CD14-positive monocyte (primary cell): ENCODE measurements around the gene ZFHX3. TPM values are rescaled to one million over a fixed set of nuclear protein-coding genes. Genes with fewer than 3 reads are reported as not detected.

Experiments
- DNase-seq, 3 donors: peaks; one replicate each; pipeline ENCODE4 v3.0.0-alpha.2; 2011 to 2022
- H2AFZ ChIP-seq: 2 replicates; pipeline ENCODE4 v1.6.0; 2012; ENCODE audit warnings: mild to moderate bottlenecking, low read depth, low read length, inconsistent platforms; ENCODE audit not compliant: insufficient read depth, poor library complexity, severe bottlenecking
- H3K27ac ChIP-seq, 2 donors: 1 replicate in 1 of 2; 2 replicates in 1 of 2; pipeline ENCODE4 v1.5.1; 2012 to 2013; ENCODE audit warnings: low read length in 2 of 2, control low read depth in 1 of 2, inconsistent platforms in 1 of 2, low read depth in 1 of 2, mild to moderate bottlenecking in 1 of 2
- H3K27me3 ChIP-seq, 2 donors: one replicate each; pipeline versions ENCODE4 v1.6.0 to v1.6.1; 2011 to 2013; ENCODE audit warnings: low read length in 2 of 2; ENCODE audit not compliant: control insufficient read depth in 2 of 2, insufficient read depth in 2 of 2
- H3K36me3 ChIP-seq, 2 donors: replicated peaks in 1 of 2; 1 replicate in 1 of 2; 2 replicates in 1 of 2; pipeline versions ENCODE4 v1.5.1 to v1.6.1; 2012 to 2013; ENCODE audit warnings: low read length in 2 of 2, control low read depth in 1 of 2, inconsistent platforms in 1 of 2, mild to moderate bottlenecking in 1 of 2; ENCODE audit not compliant: insufficient read depth in 2 of 2, control insufficient read depth in 1 of 2
- H3K4me1 ChIP-seq, 2 donors: 1 replicate in 1 of 2; 2 replicates in 1 of 2; pipeline versions ENCODE4 v1.5.1 to v1.6.1; 2012 to 2013; ENCODE audit warnings: low read length in 2 of 2, control low read depth in 1 of 2, inconsistent platforms in 1 of 2, mild to moderate bottlenecking in 1 of 2, moderate library complexity in 1 of 2; ENCODE audit not compliant: insufficient read depth in 2 of 2, control insufficient read depth in 1 of 2
- H3K4me2 ChIP-seq: replicated peaks from 2 replicates; pipeline ENCODE3; 2012; ENCODE audit warnings: low read length, moderate library complexity, mild to moderate bottlenecking; ENCODE audit not compliant: poor library complexity, severe bottlenecking; ENCODE audit errors: extremely low read depth
- H3K4me3 ChIP-seq, 3 experiments: fragments of 200-600 bp in 1 of 3; sonication (generic) in 1 of 3; replicated peaks in 1 of 3; 1 replicate in 2 of 3; 2 replicates in 1 of 3; pipeline ENCODE4 v1.5.1; 2011 to 2013; ENCODE audit warnings: low read length in 3 of 3, mild to moderate bottlenecking in 3 of 3, control low read depth in 2 of 3, low read depth in 2 of 3, inconsistent platforms in 1 of 3, moderate library complexity in 1 of 3
- H3K79me2 ChIP-seq: 2 replicates; pipeline ENCODE4 v1.6.0; 2012; ENCODE audit warnings: mild to moderate bottlenecking, control low read depth, inconsistent platforms, low read length, moderate library complexity; ENCODE audit not compliant: insufficient read depth
- H3K9ac ChIP-seq: 2 replicates; pipeline ENCODE4 v1.6.0; 2017; ENCODE audit warnings: low read length, mild to moderate bottlenecking; ENCODE audit not compliant: insufficient read depth, poor library complexity, severe bottlenecking
- H3K9me3 ChIP-seq, 2 donors: replicated peaks in 1 of 2; 1 replicate in 1 of 2; 2 replicates in 1 of 2; pipeline versions ENCODE4 v1.5.1 to v1.6.1; 2012 to 2013; ENCODE audit warnings: low read length in 2 of 2, control low read depth in 1 of 2; ENCODE audit not compliant: control insufficient read depth in 1 of 2, insufficient read depth in 1 of 2
- H4K20me1 ChIP-seq: 2 replicates; pipeline ENCODE4 v1.6.0; 2012; ENCODE audit warnings: mild to moderate bottlenecking, low read length, control low read depth, moderate library complexity; ENCODE audit not compliant: insufficient read depth
- H3K27ac Mint-ChIP-seq, 7 donors: one replicate each; pipeline ENCODE4 v1.8.0; 2020; ENCODE audit warnings: mild to moderate bottlenecking in 7 of 7, mixed read lengths in 7 of 7, moderate library complexity in 6 of 7, inconsistent platforms in 2 of 7
- H3K27me3 Mint-ChIP-seq, 3 donors: one replicate each; pipeline ENCODE4 v1.8.0; 2021 to 2022; ENCODE audit warnings: low read depth in 3 of 3, mild to moderate bottlenecking in 3 of 3, mixed read lengths in 3 of 3, moderate library complexity in 3 of 3, inconsistent platforms in 1 of 3
- H3K36me3 Mint-ChIP-seq, 2 donors: one replicate each; pipeline ENCODE4 v1.8.0; 2020; ENCODE audit warnings: mixed read lengths in 2 of 2, inconsistent platforms in 1 of 2, mild to moderate bottlenecking in 1 of 2
- H3K4me1 Mint-ChIP-seq: one replicate; pipeline ENCODE4 v1.8.0; 2020; ENCODE audit warnings: mild to moderate bottlenecking, mixed read lengths
- H3K4me3 Mint-ChIP-seq, 2 donors: one replicate each; pipeline ENCODE4 v1.8.0; 2020; ENCODE audit warnings: mild to moderate bottlenecking in 2 of 2, mixed read lengths in 2 of 2, moderate library complexity in 1 of 2
- H3K9me3 Mint-ChIP-seq, 7 donors: one replicate each; pipeline ENCODE4 v1.8.0; 2020 to 2022; ENCODE audit warnings: mixed read lengths in 7 of 7, mild to moderate bottlenecking in 6 of 7, moderate library complexity in 6 of 7, inconsistent platforms in 2 of 7
- WGBS: methylation state at CpG from one replicate; pipeline ENCODE4 v1.1.5; 2013; ENCODE audit warnings: missing lambda C conversion rate; ENCODE audit not compliant: insufficient coverage; 5-methylcytosine and 5-hydroxymethylcytosine counted together
- intact Hi-C, 2 donors: fragments of 100-400 bp; cut with micrococcal nuclease; formaldehyde crosslinking; loops; one replicate each; pipeline versions ENCODE4 v1.15.0 to v1.15.1; 2023
- polyA plus RNA-seq, 3 donors: library from polyadenylated mRNA; depleted of rRNA in 1 of 3; unstranded in 2 of 3; stranded (reverse) in 1 of 3; fragments of 300-500 nt in 2 of 3; fragments of >200 nt in 1 of 3; fragmentation: Illumina TruSeq in 2 of 3; gene quantifications; 1 replicate in 2 of 3; 2 replicates in 1 of 3; pipeline ENCODE4 v1.2.3, GENCODE V29; 2012 to 2021
- TF ChIP-seq, protein P1 (sequence below): fragments of 200-600 bp; IDR thresholded peaks from one replicate; pipeline ENCODE4 v1.8.0; 2022; ENCODE audit warnings: antibody characterized with exemption, mild to moderate bottlenecking

The ZFHX3 gene
- polyA plus RNA-seq, 3 donors = 0.42 to 4.2 (median 0.43) TPM

DNA sequence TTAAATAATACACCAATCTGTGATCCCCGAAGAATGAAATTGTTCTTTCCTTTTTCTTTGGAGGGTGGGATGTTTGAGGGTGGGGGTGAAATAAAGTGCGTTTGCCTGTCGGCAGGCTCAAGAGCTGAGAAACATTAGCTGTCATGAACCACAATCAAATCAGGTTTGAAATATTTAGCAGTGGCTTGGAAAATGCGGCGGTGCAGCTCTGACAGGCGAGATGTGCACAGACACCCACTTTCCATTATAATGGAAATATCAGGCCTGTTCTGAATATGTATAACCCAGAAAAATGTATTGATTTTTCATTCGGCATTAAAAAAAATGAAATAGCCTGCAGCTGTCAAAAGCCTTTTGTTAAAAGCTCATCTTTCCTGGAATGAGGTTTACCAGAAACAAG is 212.8 kb downstream of the ZFHX3 start:
- no peaks in the 10 kb centered on the region for H3K36me3 ChIP-seq
- no peak overlapping the region for H3K4me3 ChIP-seq
- no peaks in the 10 kb centered on the region for H3K27me3 ChIP-seq
- H3K4me1 Mint-ChIP-seq = peaks cover under 1% of the 10 kb centered on the region
- no peak overlapping the region for H3K4me2 ChIP-seq
- no peaks in the 10 kb centered on the region for H3K9me3 Mint-ChIP-seq
- TF ChIP-seq, protein P1, sequence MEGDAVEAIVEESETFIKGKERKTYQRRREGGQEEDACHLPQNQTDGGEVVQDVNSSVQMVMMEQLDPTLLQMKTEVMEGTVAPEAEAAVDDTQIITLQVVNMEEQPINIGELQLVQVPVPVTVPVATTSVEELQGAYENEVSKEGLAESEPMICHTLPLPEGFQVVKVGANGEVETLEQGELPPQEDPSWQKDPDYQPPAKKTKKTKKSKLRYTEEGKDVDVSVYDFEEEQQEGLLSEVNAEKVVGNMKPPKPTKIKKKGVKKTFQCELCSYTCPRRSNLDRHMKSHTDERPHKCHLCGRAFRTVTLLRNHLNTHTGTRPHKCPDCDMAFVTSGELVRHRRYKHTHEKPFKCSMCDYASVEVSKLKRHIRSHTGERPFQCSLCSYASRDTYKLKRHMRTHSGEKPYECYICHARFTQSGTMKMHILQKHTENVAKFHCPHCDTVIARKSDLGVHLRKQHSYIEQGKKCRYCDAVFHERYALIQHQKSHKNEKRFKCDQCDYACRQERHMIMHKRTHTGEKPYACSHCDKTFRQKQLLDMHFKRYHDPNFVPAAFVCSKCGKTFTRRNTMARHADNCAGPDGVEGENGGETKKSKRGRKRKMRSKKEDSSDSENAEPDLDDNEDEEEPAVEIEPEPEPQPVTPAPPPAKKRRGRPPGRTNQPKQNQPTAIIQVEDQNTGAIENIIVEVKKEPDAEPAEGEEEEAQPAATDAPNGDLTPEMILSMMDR = no peak
- no peak for DNase-seq
- intact Hi-C loops = loop anchor here (10.0 kb wide), 2 partner anchors 120 to 210 kb away; partner anchors contain the start of gene ZFHX3 (in 1 of the 2)
- H3K4me3 Mint-ChIP-seq = no peak overlapping the region
- peaks cover 16% of the 10 kb centered on the region for H4K20me1 ChIP-seq
- 80% methylated on average over 1 of the region's 7 CpGs for WGBS
- peaks cover 8 to 12% of the 10 kb centered on the region in 2 donors for H3K36me3 Mint-ChIP-seq
- H3K79me2 ChIP-seq = no peaks in the 10 kb centered on the region
- peaks cover 0 to 4% (median 0%) of the 10 kb centered on the region in 3 donors for H3K27me3 Mint-ChIP-seq
- H2AFZ ChIP-seq = no peak overlapping the region
- H3K9ac ChIP-seq = no peak overlapping the region
- H3K27ac ChIP-seq = no peak overlapping the region
- H3K27ac Mint-ChIP-seq = no peak overlapping the region
- no peaks in the 10 kb centered on the region for H3K9me3 ChIP-seq
- H3K4me1 ChIP-seq = no peaks in the 10 kb centered on the region

DNA sequence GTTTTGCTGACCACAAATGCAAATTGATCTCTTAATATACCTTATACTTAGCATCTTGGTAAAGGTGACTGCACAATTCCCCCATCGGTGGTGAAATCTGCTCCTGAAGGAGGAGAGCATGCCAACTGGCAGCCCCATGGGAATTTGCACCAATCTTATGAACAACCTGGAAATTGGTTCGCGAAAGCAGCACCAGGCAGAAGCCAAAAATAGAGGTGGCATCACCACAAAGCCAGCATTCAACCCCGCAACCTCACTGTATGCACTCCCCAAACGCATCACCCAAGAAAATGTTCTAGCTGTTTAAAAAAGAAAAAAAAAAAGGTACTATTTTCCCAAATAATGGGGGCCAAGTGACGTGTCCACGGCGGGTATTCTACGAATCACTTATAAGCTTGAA is 213.4 kb downstream of the ZFHX3 start:
- H3K27me3 ChIP-seq = no peaks in the 10 kb centered on the region
- Mint-ChIP-seq H3K27ac (no peak overlapping the region), H3K4me1 (no peaks in the 10 kb centered on the region), H3K36me3 (peaks cover 11 to 12% of the 10 kb centered on the region in 2 donors), H3K4me3 (no peak overlapping the region), H3K9me3 (no peaks in the 10 kb centered on the region), H3K27me3 (peaks cover 0 to 4% (median 0%) of the 10 kb centered on the region in 3 donors)
- H3K4me2 ChIP-seq = no peak overlapping the region
- H3K79me2 ChIP-seq = no peaks in the 10 kb centered on the region
- intact Hi-C loops = loop anchor here (5.0 to 10.0 kb wide), 3 partner anchors 120 to 218 kb away; partner anchors contain the start of gene ZFHX3 (in 1 of the 2)
- H2AFZ ChIP-seq = no peak overlapping the region
- peaks cover 11% of the 10 kb centered on the region for H4K20me1 ChIP-seq
- DNase-seq = no peak
- H3K27ac ChIP-seq = no peak overlapping the region
- no peak overlapping the region for H3K4me3 ChIP-seq
- H3K9ac ChIP-seq = no peak overlapping the region
- WGBS = 100% methylated on average over 1 of the region's 9 CpGs
- H3K9me3 ChIP-seq = no peaks in the 10 kb centered on the region
- TF ChIP-seq, protein P1 = no peak
- no peaks in the 10 kb centered on the region for H3K4me1 ChIP-seq
- peaks cover 0 to 5% of the 10 kb centered on the region in 2 donors for H3K36me3 ChIP-seq
